Ovary (tissue), 9 donors: ENCODE results near the gene CABP2. TPM values are rescaled to one million over a fixed set of nuclear protein-coding genes. Genes with fewer than 3 reads are reported as not detected.
"Not testable (repeated sequence)": the region's sequence is repeated elsewhere in the genome, so short reads cannot be mapped to it uniquely, and the experiment has no call there.

Experiments used
- DNase-seq, 5 donors: peaks; one replicate each; pipeline ENCODE4 v3.0.0-alpha.2; 2019 to 2020
- H3K27ac ChIP-seq, 2 donors: fragments of 200-600 bp; one replicate each; pipeline versions ENCODE4 v1.5.1 to v1.8.0; 2019 to 2022
- H3K27me3 ChIP-seq: fragments of 200-600 bp; one replicate; pipeline ENCODE4 v1.8.0; 2022
- H3K36me3 ChIP-seq: fragments of 200-600 bp; sonication (generic); one replicate; pipeline ENCODE4 v1.5.1; 2019
- H3K4me1 ChIP-seq: one replicate; pipeline ENCODE4 v1.8.1; 2013; ENCODE audit warnings: mild to moderate bottlenecking, moderate library complexity; ENCODE audit not compliant: insufficient read depth
- H3K4me3 ChIP-seq: fragments of 200-600 bp; sonication (generic); one replicate; pipeline ENCODE4 v1.5.1; 2017
- H3K9me3 ChIP-seq, 2 donors: fragments of 200-600 bp in 1 of 2; sonication (generic) in 1 of 2; one replicate each; pipeline versions ENCODE4 v1.5.1 to v1.8.1; 2013 to 2019; ENCODE audit warnings: mild to moderate bottlenecking in 1 of 2, moderate library complexity in 1 of 2
- CTCF ChIP-seq, 3 donors: fragments of 450-650 bp in 2 of 3; fragments of 200-600 bp in 1 of 3; IDR thresholded peaks; one replicate each; pipeline versions ENCODE4 v1.5.1 to v1.8.0; 2016 to 2022; ENCODE audit warnings: antibody characterized with exemption in 3 of 3, mild to moderate bottlenecking in 1 of 3
- EP300 ChIP-seq: sonication (generic); formaldehyde crosslinking; IDR thresholded peaks from one replicate; pipeline ENCODE4 v1.6.1; 2017; ENCODE audit warnings: antibody characterized with exemption
- POLR2A ChIP-seq: fragments of 450-650 bp; IDR thresholded peaks from one replicate; pipeline ENCODE4 v1.6.1; 2017; ENCODE audit warnings: antibody characterized with exemption, mild to moderate bottlenecking, moderate library complexity
- WGBS, 3 donors: extraction: QIAGEN DNeasy Blood & Tissue Kit in 1 of 3; methylation state at CpG; one replicate each; pipeline versions ENCODE4 v1.1.5 to v1.1.7; 2013 to 2017; 5-methylcytosine and 5-hydroxymethylcytosine counted together
- intact Hi-C, 4 donors: fragments of 100-400 bp; cut with DNase I; formaldehyde crosslinking; loops; one replicate each; pipeline versions ENCODE4 v1.11.0 to v1.15.1; 2022 to 2023
- polyA plus RNA-seq, 2 donors: library from polyadenylated mRNA; stranded (reverse); fragments of 200-250 nt in 1 of 2; fragments of 350-450 nt in 1 of 2; fragmentation: Illumina TruSeq in 1 of 2; extraction: RNeasy Lipid Tissue Mini Kit (QIAGEN cat#74804) in 1 of 2; gene quantifications; one replicate each; pipeline ENCODE4 v1.2.3, GENCODE V29; 2013 to 2014
- total RNA-seq, 7 donors: library from RNA; depleted of rRNA in 2 of 7; stranded (reverse); fragments of >200 nt in 2 of 7; fragmentation: NEBNext Ultra II Directional in 3 of 7; extraction: Animal tissue kit (Norgen Biotek cat#: 25700) in 3 of 7; gene quantifications; one replicate each; pipeline versions ENCODE4 v1.1.0 to v1.2.4, GENCODE V29; 2016 to 2023
- donor health status: DM: no; HTN: no; CAD: no; lungs with moderate emphysema.
- donor health status: DM: no; HTN: no; CAD: no.
- donor health status: Bipolar disorder and iron deficiency.
- donor health status: DM: yes; HTN: yes; CAD: no.
- donor health status: DM: no; HTN: no; CAD: no.
- donor health status: DM: yes; HTN: yes; CAD: no.

Gene CABP2
- total and polyA plus RNA-seq, 9 donors: not detected

GRCh38 chr11:67556244-67556643 is 33.0 kb upstream of the CABP2 start:
- H3K27me3 ChIP-seq: no peaks in the 10 kb centered on the region
- H3K9me3 ChIP-seq: no peaks in the 10 kb centered on the region
- no peak for TF ChIP-seq POLR2A
- TF ChIP-seq CTCF (IDR thresholded peaks at IDR 0.05): no peak
- no peak for TF ChIP-seq EP300
- 67 to 75% (median 74%) methylated on average over 3 of the region's 3 CpGs for WGBS, 3 donors
- H3K27ac ChIP-seq: no peak overlapping the region
- DNase-seq: no peak
- intact Hi-C loops: no loop called here
- no peak overlapping the region for H3K4me3 ChIP-seq
- H3K36me3 ChIP-seq: no peaks in the 10 kb centered on the region
- no peaks in the 10 kb centered on the region for H3K4me1 ChIP-seq

- H3K9me3 ChIP-seq, intact Hi-C loops, H3K27ac ChIP-seq, H3K4me3 ChIP-seq, H3K36me3 ChIP-seq, DNase-seq, H3K4me1 ChIP-seq, H3K27me3 ChIP-seq: not testable (repeated sequence)
These were observed 28.5 kb upstream of the CABP2 start for GRCh38 chr11:67551697-67552096.

GRCh38 chr11:67551127-67551526 is 27.9 kb upstream of the CABP2 start:
- H3K36me3 ChIP-seq: no peaks in the 10 kb centered on the region
- intact Hi-C loops: no loop called here
- TF ChIP-seq POLR2A (no peak), EP300 (no peak), CTCF (IDR thresholded peaks at IDR 0.05) (no peak)
- no peak for DNase-seq
- H3K27ac ChIP-seq: no peak overlapping the region
- H3K9me3 ChIP-seq: no peaks in the 10 kb centered on the region
- H3K27me3 ChIP-seq: no peaks in the 10 kb centered on the region
- no peak overlapping the region for H3K4me3 ChIP-seq
- no peaks in the 10 kb centered on the region for H3K4me1 ChIP-seq

- TF ChIP-seq EP300 (no peak), CTCF (IDR thresholded peaks at IDR 0.05) (no peak), POLR2A (no peak)
- Histone ChIP-seq H3K27ac (no peak overlapping the region), H3K4me1 (no peaks in the 10 kb centered on the region), H3K27me3 (no peaks in the 10 kb centered on the region), H3K4me3 (no peak overlapping the region), H3K9me3 (no peaks in the 10 kb centered on the region), H3K36me3 (no peaks in the 10 kb centered on the region)
- intact Hi-C loops: no loop called here
- 83 to 87% (median 87%) methylated on average over 9 of the region's 9 CpGs for WGBS, 3 donors
- no peak for DNase-seq
These were observed 25.4 kb upstream of the CABP2 start for GRCh38 chr11:67548555-67549110.

- H3K4me3 ChIP-seq, H3K4me1 ChIP-seq, H3K9me3 ChIP-seq, intact Hi-C loops, H3K27ac ChIP-seq, H3K36me3 ChIP-seq, H3K27me3 ChIP-seq, DNase-seq: not testable (repeated sequence)
- WGBS, 3 donors: 79 to 87% (median 83%) methylated on average over 4 of the region's 4 CpGs
These were observed 24.9 kb upstream of the CABP2 start for GRCh38 chr11:67548112-67548511.

GRCh38 chr11:67545280-67545679 is 22.0 kb upstream of the CABP2 start:
- DNase-seq: peak in 1 of 5 donors; percentile 64
- intact Hi-C loops: no loop called here
- H3K4me3 ChIP-seq: no peak overlapping the region
- no peaks in the 10 kb centered on the region for H3K27me3 ChIP-seq
- WGBS, 3 donors: 26 to 44% (median 30%) methylated on average over 8 of the region's 8 CpGs
- TF ChIP-seq POLR2A (no peak), CTCF (IDR thresholded peaks at IDR 0.05) (no peak), EP300 (no peak)
- H3K36me3 ChIP-seq: no peaks in the 10 kb centered on the region
- H3K27ac ChIP-seq: no peak overlapping the region
- H3K4me1 ChIP-seq: no peaks in the 10 kb centered on the region
- no peaks in the 10 kb centered on the region for H3K9me3 ChIP-seq
